IMR-90 (cell line): ENCODE results near the gene RSBN1L. TPM values are rescaled to one million over a fixed set of nuclear protein-coding genes. Genes with fewer than 3 reads are reported as not detected.

Experiments
- ATAC-seq: fragments of 200-7000 bp; cut with Tn5 transposase; 2 replicates; pipeline ENCODE4 v1.9.1; 2020; ENCODE audit warnings: low read depth, mild to moderate bottlenecking, moderate library complexity
- BruUV-seq: library from RNA; stranded (reverse); fragments of 400-500 nt; replicated peaks from 2 replicates; lab custom pipeline; 2021; lab: Mats Ljungman, UMichigan
- CTCF ChIA-PET: fragments of 300-600 bp; formaldehyde crosslinking; extraction: SDS; loops from one replicate; lab custom pipeline; 2021; ENCODE audit warnings: antibody characterized with exemption; lab: Yijun Ruan, JAX
- POLR2A ChIA-PET: fragments of 300-600 bp; sonication (Branson Sonifier 250); formaldehyde crosslinking; loops from one replicate; lab custom pipeline; 2022; ENCODE audit warnings: antibody characterized with exemption; ENCODE audit not compliant: unreplicated experiment; lab: Charles Lee
- DNase-seq: peaks from one replicate; pipeline ENCODE4 v3.0.0; 2013
- H2AFZ ChIP-seq: replicated peaks from 2 replicates; pipeline ENCODE3; 2013; ENCODE audit warnings: low read length, mild to moderate bottlenecking; ENCODE audit not compliant: poor library complexity
- H2AK5ac ChIP-seq: 2 replicates; pipeline ENCODE4 v1.6.1; 2013; ENCODE audit warnings: low read depth, low read length, inconsistent platforms
- H2AK9ac ChIP-seq: replicated peaks from 2 replicates; pipeline ENCODE3; 2013; ENCODE audit warnings: mild to moderate bottlenecking, low read depth, low read length, moderate library complexity; ENCODE audit not compliant: poor library complexity
- H2BK120ac ChIP-seq: 2 replicates; pipeline ENCODE4 v1.6.1; 2013; ENCODE audit warnings: low read depth, low read length, inconsistent platforms
- H2BK15ac ChIP-seq: 3 replicates; pipeline ENCODE4 v1.6.1; 2013; ENCODE audit warnings: low read depth, low read length, inconsistent platforms
- H2BK20ac ChIP-seq: 2 replicates; pipeline ENCODE4 v1.6.1; 2013; ENCODE audit warnings: low read depth, mild to moderate bottlenecking, inconsistent platforms, low read length, moderate library complexity
- H2BK5ac ChIP-seq: 2 replicates; pipeline ENCODE4 v1.6.1; 2013; ENCODE audit warnings: mild to moderate bottlenecking, low read depth, low read length, inconsistent platforms; ENCODE audit not compliant: poor library complexity, severe bottlenecking
- H3K14ac ChIP-seq: replicated peaks from 2 replicates; pipeline ENCODE4 v1.6.1; 2013; ENCODE audit warnings: low read depth, low read length, inconsistent platforms
- H3K18ac ChIP-seq: 2 replicates; pipeline ENCODE4 v1.6.1; 2013; ENCODE audit warnings: low read depth, low read length, control low read depth
- H3K23ac ChIP-seq: 2 replicates; pipeline ENCODE4 v1.6.1; 2013; ENCODE audit warnings: low read depth, low read length, inconsistent platforms
- H3K27ac ChIP-seq: 2 replicates; pipeline ENCODE4 v1.5.1; 2013; ENCODE audit warnings: mild to moderate bottlenecking, control low read depth, low read length; ENCODE audit not compliant: insufficient read depth
- H3K27me3 ChIP-seq: 2 replicates; pipeline ENCODE4 v1.6.1; 2013; ENCODE audit warnings: low read length; ENCODE audit not compliant: control insufficient read depth, insufficient read depth
- H3K36me3 ChIP-seq: 2 replicates; pipeline ENCODE4 v1.6.1; 2013; ENCODE audit warnings: low read length, mixed read lengths; ENCODE audit not compliant: control insufficient read depth, insufficient read depth
- H3K4ac ChIP-seq: 2 replicates; pipeline ENCODE4 v1.6.1; 2013; ENCODE audit warnings: low read depth, low read length, inconsistent platforms
- H3K4me1 ChIP-seq: 2 replicates; pipeline ENCODE4 v1.6.1; 2013; ENCODE audit warnings: low read length, mixed read lengths; ENCODE audit not compliant: control insufficient read depth, insufficient read depth
- H3K4me2 ChIP-seq: 2 replicates; pipeline ENCODE4 v1.6.1; 2013; ENCODE audit warnings: low read depth, mild to moderate bottlenecking, control low read depth, low read length, moderate library complexity
- H3K4me3 ChIP-seq: 2 replicates; pipeline ENCODE4 v1.5.1; 2013; ENCODE audit warnings: low read depth, mild to moderate bottlenecking, control low read depth, low read length, moderate library complexity; ENCODE audit not compliant: insufficient read depth
- H3K56ac ChIP-seq: 2 replicates; pipeline ENCODE4 v1.6.1; 2013; ENCODE audit warnings: low read length, inconsistent platforms; ENCODE audit not compliant: insufficient read depth; ENCODE audit errors: extremely low read depth
- H3K79me1 ChIP-seq, 2 experiments: 2 replicates each; pipeline ENCODE4 v1.6.1; 2013; ENCODE audit warnings: low read length in 2 of 2, inconsistent platforms in 1 of 2, low read depth in 1 of 2
- H3K9ac ChIP-seq: 2 replicates; pipeline ENCODE4 v1.6.1; 2013; ENCODE audit warnings: low read depth, low read length, control low read depth
- H3K9me1 ChIP-seq: 2 replicates; pipeline ENCODE4 v1.6.1; 2013; ENCODE audit warnings: low read length, inconsistent platforms; ENCODE audit not compliant: insufficient read depth
- H3K9me3 ChIP-seq: 2 replicates; pipeline ENCODE4 v1.6.1; 2013; ENCODE audit warnings: low read length; ENCODE audit not compliant: control insufficient read depth, insufficient read depth
- H4K20me1 ChIP-seq: 2 replicates; pipeline ENCODE4 v1.6.1; 2013; ENCODE audit warnings: low read length, inconsistent platforms; ENCODE audit not compliant: insufficient read depth
- H4K5ac ChIP-seq: 2 replicates; pipeline ENCODE4 v1.6.1; 2013; ENCODE audit warnings: mild to moderate bottlenecking, low read depth, low read length, control low read depth
- H4K8ac ChIP-seq, 2 experiments: 2 replicates each; pipeline ENCODE4 v1.6.1; 2013; ENCODE audit warnings: low read depth in 2 of 2, low read length in 2 of 2, control low read depth in 1 of 2, inconsistent platforms in 1 of 2
- H4K91ac ChIP-seq: 2 replicates; pipeline ENCODE4 v1.6.1; 2013; ENCODE audit warnings: low read depth, low read length, inconsistent platforms; ENCODE audit not compliant: insufficient read depth
- CEBPB ChIP-seq: IDR thresholded peaks from 2 replicates; pipeline ENCODE4 v1.6.1; 2012; ENCODE audit warnings: low read depth, low read length, improper control_type of control experiment
- MAFK ChIP-seq: IDR thresholded peaks from 2 replicates; pipeline ENCODE4 v1.6.1; 2012; ENCODE audit warnings: low read depth, low read length, improper control_type of control experiment
- POLR2A ChIP-seq: IDR thresholded peaks from 2 replicates; pipeline ENCODE4 v1.6.1; 2012; ENCODE audit warnings: mild to moderate bottlenecking, low read depth, low read length
- RCOR1 ChIP-seq: IDR thresholded peaks from 2 replicates; pipeline ENCODE4 v1.6.1; 2012; ENCODE audit warnings: mild to moderate bottlenecking, low read length, improper control_type of control experiment; ENCODE audit not compliant: insufficient replicate concordance
- SMC3 ChIP-seq: fragments of 150-350 bp; IDR thresholded peaks from 2 replicates; pipeline ENCODE4 v1.6.1; 2016; ENCODE audit warnings: low read depth, mild to moderate bottlenecking, antibody characterized with exemption, low read length, moderate library complexity
- WGBS, 2 experiments: methylation state at CpG; one replicate each; pipeline versions ENCODE4 v1.1.5 to v1.1.7; 2013; ENCODE audit warnings: missing lambda C conversion rate in 2 of 2; ENCODE audit not compliant: insufficient read length in 1 of 2; ENCODE audit errors: extremely low coverage in 2 of 2; 5-methylcytosine and 5-hydroxymethylcytosine counted together
- dilution Hi-C: fragments of 300-500 bp; cut with HindIII; formaldehyde crosslinking; loops from one replicate; pipeline ENCODE4 v1.14.3; 2018; ENCODE audit warnings: low sequenced_read_pairs; ENCODE audit not compliant: unreplicated experiment
- in situ Hi-C: fragments of 300-500 bp; cut with MboI; formaldehyde crosslinking; loops from 3 replicates; pipeline ENCODE4 v1.14.3; 2019; ENCODE audit warnings: low sequenced_read_pairs, inconsistent platforms, mixed read lengths
- intact Hi-C: fragments of 100-400 bp; cut with micrococcal nuclease; formaldehyde crosslinking; loops from 2 replicates; pipeline ENCODE4 v1.10.0; 2022
- polyA plus RNA-seq, 3 experiments: library from polyadenylated mRNA; depleted of rRNA; stranded (reverse); fragments of >200 nt; gene quantifications; 2 replicates each; pipeline ENCODE4 v1.2.3, GENCODE V29; 2012; ENCODE audit warnings: low replicate concordance in 1 of 3
- total RNA-seq: library from RNA; depleted of rRNA; stranded (reverse); fragments of >200 nt; gene quantifications from 2 replicates; pipeline ENCODE4 v1.2.3, GENCODE V29; 2012
- TF ChIP-seq, protein P1 (sequence below): fragments of 150-350 bp; IDR thresholded peaks from 2 replicates; pipeline ENCODE4 v1.6.1; 2017; ENCODE audit warnings: mild to moderate bottlenecking, antibody characterized with exemption, low read length, low read depth
- TF ChIP-seq, protein P2 (sequence below): conservative IDR thresholded peaks from 2 replicates; pipeline ENCODE4 v1.5.1; 2012; ENCODE audit warnings: mild to moderate bottlenecking, low read depth, low read length, improper control_type of control experiment

RSBN1L gene
- total and polyA plus RNA-seq, 2 of the 4 experiments (the other 2 are of a cell fraction), result 7.8 to 14.7 TPM

DNA sequence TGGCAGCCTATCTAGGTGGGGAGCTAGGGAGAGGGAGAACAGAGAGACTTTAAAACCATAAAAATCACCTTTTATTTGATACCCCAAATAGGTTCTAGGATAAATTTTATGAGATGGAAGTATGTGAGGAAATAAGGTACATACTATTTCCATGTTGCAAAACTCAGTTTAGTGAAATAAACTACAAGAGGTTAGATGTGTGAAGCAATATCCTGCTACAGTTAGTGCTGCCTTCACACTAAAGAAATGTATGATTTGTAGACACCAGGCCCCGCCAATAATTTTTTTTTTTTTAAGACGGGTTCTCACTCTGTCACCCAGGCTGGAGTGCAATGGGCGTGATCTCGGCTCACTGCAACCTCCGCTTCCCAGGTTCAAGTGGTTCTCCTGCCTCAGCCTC lies 34.4 kb upstream of the RSBN1L start:
- Histone ChIP-seq H3K27me3 (no peaks in the 10 kb centered on the region), H2BK15ac (no peak overlapping the region), H3K23ac (no peak overlapping the region), H3K4me2 (no peak overlapping the region), H3K9me3 (no peaks in the 10 kb centered on the region), H3K56ac (no peak overlapping the region), H2BK120ac (no peak overlapping the region), H3K36me3 (peaks cover 20% of the 10 kb centered on the region), H3K18ac (no peak overlapping the region), H3K4me1 (peaks cover 6% of the 10 kb centered on the region), H4K5ac (no peak overlapping the region), H3K4me3 (no peak overlapping the region), H2BK20ac (no peak overlapping the region), H4K20me1 (no peaks in the 10 kb centered on the region), H3K27ac (no peak overlapping the region), H3K4ac (no peak overlapping the region), H2BK5ac (no peak overlapping the region), H3K14ac (no peak overlapping the region), H3K9ac (no peak overlapping the region), H2AK5ac (no peak overlapping the region), H4K8ac (no peak overlapping the region), H2AK9ac (no peak overlapping the region), H3K9me1 (peaks cover 2% of the 10 kb centered on the region; the same call in 1 of the 2 replicates), H3K79me1 (peaks cover 2 to 23% of the 10 kb centered on the region in 2 experiments; a peak in 3 of 4 replicates), H2AFZ (no peak overlapping the region), H4K91ac (no peak overlapping the region)
- ChIA-PET POLR2A (no interaction called here), CTCF (interaction anchor here (0.6 to 0.8 kb wide), 2 partner anchors 10 to 98 kb away, joined by 3 read pairs; no protein-coding TSS in a partner anchor)
- BruUV-seq, result no TSS peak
- DNase-seq, result no peak
- TF ChIP-seq RCOR1 (no peak), CEBPB (0 out of 2 replicates have a peak, but pooled peaks have one; percentile 19), MAFK (no peak), POLR2A (no peak), SMC3 (no peak)
- TF ChIP-seq, protein P1, sequence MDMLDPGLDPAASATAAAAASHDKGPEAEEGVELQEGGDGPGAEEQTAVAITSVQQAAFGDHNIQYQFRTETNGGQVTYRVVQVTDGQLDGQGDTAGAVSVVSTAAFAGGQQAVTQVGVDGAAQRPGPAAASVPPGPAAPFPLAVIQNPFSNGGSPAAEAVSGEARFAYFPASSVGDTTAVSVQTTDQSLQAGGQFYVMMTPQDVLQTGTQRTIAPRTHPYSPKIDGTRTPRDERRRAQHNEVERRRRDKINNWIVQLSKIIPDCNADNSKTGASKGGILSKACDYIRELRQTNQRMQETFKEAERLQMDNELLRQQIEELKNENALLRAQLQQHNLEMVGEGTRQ, result no peak
- TF ChIP-seq, protein P2, sequence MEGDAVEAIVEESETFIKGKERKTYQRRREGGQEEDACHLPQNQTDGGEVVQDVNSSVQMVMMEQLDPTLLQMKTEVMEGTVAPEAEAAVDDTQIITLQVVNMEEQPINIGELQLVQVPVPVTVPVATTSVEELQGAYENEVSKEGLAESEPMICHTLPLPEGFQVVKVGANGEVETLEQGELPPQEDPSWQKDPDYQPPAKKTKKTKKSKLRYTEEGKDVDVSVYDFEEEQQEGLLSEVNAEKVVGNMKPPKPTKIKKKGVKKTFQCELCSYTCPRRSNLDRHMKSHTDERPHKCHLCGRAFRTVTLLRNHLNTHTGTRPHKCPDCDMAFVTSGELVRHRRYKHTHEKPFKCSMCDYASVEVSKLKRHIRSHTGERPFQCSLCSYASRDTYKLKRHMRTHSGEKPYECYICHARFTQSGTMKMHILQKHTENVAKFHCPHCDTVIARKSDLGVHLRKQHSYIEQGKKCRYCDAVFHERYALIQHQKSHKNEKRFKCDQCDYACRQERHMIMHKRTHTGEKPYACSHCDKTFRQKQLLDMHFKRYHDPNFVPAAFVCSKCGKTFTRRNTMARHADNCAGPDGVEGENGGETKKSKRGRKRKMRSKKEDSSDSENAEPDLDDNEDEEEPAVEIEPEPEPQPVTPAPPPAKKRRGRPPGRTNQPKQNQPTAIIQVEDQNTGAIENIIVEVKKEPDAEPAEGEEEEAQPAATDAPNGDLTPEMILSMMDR, result no peak
- no peak for ATAC-seq
- 93% methylated on average over 5 of the region's 5 CpGs; no CpG with 5 or more reads in 1 of the 2 experiments for WGBS, 2 experiments
- in situ Hi-C loops (loop anchor here (25.0 kb wide), 1 partner anchor 275 kb away; no protein-coding TSS in a partner anchor), dilution Hi-C loops (no loop called here), intact Hi-C loops (no loop called here)
